Activated CD4-positive, alpha-beta T cell treated with anti-CD3 and anti-CD28 coated beads for 4 hours (primary cell): ENCODE results near the gene PRDM2.

Source experiments
- DNase-seq, 2 donors: peaks; one replicate each; pipeline ENCODE4 v3.0.0-alpha.2; 2020

The PRDM2 gene

DNA sequence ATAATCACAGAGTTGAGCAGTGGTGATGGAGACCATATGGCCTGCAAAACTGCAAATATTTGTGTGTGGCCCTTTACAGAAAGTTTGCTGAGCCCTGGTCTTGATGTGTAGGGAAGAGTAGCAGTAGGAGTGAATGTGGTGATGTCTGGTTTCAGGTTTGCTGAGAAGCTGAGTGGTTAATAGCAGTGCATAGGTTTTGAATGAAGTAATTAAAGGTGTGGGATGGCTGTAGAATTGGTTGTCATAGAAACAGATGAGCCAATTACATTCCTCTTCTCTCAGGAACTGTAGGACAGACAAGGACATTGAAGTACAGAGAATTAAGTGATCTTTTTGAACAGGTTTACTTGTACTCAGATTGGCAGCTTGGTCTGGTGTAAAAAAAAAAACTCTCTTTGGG, 37.4 kb downstream of the PRDM2 start:
- DNase-seq: no peak

DNA sequence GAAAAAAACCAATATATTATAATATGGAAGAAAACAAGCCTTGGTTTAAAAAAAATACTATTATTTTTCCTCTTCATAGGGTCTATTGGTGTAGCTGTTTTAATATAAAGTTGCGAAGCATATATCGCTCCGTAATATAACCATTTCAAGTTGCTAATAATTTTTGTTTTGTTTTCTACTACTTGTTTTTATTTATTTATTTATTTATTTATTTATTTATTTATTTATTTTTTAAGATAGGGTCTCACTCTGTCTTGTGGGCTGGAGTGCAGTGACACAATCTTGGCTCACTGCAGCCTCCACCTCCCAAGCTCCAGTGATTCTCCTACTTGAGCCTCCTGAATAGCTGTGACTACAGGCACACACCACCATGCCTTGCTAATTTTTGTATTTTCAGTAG, 46.4 kb downstream of the PRDM2 start:
- DNase-seq: no peak

DNA sequence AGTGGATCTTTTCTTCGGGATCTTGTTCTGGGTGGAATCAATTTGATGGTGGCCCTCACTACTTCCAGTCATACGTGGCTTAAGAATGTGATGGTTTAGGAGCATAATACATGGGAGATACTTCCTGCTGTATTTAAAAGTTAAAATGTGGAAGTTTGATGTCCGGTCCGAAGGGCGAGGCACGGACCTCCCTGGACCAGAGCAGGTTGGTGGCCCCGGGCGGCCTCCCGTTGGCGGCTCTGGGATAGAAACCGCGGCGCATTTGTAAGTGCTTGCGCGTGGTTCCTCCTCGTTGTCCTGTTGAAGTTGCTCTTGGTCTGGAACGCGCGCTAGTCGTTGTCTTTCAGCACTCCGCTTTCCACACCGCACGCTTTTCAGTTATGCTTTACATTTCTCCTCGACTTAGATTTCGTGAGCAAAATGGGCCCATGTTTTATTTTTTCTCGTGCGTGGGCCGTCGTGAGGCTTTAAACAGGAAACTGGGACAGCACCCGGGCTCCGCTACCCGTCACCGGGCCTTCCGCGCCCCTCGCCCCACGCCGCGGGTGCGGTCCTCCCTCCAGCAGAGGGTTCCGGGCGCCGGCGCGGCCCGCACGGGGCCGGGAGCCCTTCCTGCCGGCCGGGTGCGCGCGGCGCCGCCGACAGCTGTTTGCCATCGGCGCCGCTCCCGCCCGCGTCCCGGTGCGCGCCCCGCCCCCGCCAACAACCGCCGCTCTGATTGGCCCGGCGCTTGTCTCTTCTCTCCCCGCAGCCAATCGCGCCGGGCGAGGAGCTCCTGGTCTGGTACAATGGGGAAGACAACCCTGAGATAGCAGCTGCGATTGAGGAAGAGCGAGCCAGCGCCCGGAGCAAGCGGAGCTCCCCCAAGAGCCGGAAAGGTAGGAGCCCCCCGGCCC, 48.9 kb downstream of the PRDM2 start:
- peak; percentile 94 to 96 for DNase-seq

DNA sequence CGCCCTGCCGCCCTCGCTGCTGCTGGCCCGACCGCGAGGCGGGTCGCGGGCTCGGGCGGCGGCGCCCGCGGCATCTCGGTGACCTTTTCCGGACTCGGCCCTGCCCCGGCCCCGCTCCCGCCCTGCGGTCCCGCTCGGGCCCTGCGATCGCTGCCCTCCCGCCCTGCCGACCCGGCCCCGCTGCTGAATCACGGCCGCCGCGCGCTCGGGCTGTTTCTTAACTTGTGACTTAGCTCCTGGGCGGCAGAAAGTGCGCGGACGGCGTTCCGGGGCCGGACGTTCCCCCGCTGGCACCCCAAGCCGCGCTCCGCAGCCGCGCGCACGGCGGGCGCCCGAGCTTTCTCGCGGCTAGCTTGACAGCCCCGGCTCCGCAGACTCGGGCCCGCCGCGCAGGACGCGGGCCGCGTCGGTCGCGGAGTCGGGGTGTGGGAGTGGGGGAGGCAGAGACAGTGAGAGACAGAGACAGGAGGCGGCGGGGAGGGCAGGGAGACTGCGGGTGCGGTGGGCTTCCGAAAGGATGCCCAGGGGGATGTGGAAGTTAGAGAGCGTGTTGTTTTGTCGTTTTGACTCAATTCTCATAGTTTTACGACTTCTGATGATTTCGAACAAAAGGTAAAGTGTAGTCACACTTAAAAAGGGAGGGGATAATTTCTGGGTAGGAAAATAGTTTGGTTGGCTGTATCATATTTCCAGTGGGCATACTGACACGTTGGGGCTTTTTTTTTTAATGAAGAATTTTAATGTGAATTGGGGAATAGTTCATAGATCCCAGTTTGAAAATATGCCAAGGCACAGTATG, 49.8 kb downstream of the PRDM2 start:
- peak in 1 of 2 donors; percentile 26 for DNase-seq

DNA sequence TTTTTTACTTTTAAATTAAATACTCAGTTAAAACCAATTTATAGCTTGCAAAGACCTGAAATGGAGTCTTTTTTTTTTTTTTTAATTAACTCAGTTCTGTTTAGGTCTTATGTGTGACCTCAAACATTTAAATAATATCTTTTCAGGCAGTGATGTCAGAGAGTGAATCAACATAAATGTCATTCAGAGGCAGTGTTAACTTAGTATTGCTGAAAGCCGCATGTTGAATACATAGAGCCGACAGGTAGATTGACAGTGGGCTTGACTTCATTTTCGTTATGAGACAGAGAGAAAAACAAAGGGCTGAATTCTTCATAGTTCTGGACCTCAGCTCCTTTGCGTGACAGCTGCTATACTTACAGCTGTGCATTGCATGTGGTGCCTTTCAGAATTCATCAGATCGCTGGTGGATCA, 51.5 kb downstream of the PRDM2 start:
- DNase-seq: no peak

DNA sequence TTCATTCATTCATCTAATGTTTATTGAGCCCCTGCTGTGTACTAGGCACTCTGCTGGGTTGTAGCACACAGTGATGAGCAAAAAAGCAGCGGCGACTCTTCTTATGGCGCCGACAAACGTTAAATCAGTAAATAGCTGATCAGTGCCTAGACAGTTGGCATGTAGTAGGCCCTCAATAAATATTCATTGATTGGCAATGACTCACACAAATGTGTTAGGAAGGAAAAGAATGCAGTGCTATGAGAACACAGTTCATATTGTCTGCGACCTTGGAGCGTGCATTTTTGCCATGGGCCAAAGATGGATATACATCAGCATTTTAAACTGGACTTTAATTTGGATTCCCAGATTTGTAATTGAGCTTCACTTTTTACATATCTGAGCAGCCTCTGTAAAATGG, 52.0 kb downstream of the PRDM2 start:
- no peak for DNase-seq

DNA sequence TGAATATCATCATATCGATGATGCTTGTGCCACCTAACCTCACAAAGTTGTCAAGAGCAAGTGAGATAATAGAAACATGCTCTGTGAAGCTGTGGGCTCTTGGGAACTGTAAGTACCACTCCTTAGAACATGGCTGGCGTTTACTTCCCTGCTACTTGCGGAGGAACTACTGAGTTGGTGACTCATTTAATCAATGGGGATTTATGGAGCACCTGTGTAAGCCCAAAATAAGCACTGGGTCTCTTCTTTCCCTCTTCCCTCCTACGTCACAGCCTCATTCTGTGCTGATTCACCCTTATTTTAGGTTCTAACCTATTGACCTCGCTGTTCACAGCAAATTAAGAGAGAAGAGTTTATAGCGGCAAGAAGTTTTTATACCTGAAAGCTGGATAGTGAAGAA, 52.9 kb downstream of the PRDM2 start:
- no peak for DNase-seq

DNA sequence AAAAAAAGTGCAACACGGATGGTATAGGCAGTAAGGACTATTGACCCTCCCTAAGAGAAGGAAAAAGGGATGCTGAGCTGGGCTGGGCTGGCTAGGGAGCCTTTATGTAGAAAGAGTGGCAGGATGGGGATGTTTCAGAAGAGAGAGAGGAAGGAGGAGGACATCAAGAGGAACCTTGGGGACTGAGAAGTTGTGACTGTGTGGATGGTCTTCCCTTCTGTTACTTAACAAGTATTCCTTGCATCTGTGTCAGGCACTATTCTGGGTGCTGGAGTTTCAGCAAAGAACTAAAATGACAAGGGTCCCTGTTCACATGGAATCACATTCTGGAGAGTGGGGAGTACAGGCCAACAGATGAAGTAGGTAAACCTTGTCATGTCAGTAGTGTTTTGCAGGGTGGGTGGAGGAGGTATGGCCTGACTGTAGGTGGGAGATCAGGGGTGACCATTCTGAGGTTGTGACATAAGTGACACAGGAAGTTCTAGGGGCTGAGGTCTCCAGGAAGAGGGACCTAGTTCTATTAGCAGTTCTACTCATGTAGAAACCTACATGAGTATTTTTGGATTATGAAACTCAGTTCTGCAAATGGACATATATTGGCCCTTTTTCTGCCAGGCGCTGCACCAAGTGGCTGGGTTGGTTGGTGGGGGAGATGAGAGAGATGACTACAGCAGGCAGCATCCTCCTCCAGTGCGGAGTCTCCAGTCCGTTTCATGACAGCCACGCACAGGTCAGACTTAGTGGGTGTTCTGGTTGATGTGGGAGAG, 53.8 kb downstream of the PRDM2 start:
- DNase-seq: no peak

DNA sequence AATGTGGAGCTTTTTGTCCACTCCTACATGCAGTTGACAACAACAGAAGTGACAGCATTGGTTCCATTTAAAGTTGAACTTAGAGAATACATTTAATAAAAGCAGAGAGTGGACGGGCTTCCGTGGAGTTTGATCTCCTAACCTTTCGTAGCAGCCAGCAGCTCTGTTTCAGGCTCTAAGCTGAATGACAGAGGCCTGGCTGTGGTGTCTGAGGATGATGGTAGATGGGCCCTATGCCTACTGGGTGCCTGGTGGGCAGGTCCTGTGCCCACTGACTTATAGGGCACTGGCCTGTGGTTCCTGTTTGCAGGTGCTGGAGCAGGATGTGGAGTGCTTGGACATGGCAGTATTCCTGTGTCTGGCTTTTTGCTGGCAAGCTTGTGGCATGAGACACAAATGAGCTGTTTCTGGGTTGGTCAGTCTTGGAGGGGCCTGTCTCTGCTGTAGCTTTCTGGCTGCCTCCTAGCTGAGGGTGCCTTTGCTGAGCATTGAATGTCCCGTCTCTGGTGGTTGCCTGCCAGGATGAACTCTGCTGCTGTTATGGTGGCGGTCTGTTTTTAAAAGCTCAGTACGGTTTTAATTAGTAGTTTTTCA, 54.6 kb downstream of the PRDM2 start:
- DNase-seq: no peak

DNA sequence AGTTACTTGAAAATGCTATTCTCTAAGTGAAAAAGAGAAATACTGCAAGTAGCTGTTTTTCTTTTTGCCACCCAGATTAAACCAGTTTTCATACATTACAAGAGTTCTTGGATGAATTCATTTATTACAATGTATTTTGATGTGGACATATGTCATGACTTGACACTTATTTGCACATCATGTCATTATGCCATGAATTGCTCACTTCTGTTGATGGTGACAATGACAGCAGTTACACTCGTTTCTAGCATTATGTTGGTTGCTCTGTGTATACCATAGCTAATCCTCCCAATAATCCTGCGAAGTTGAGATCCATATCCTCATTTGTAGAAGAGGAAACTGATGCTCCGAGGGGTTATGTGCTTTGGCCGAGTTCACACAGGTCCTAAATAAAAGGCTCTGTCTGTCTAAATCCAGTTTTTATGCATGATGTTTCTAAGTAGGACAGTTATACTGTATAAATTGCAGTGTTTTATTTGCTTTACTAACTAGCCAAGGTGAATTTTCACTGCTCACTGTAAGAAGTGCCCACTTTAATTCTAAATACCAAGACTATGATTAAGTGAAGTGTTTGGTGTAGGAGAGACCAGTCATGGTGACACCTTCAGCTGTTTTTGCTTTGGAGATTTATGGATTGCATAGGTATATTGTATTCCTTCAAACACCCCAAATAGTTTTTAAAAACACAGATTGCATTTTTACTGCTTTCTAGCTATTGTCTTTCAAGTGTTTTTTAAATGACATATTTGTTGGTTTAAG, 56.7 kb downstream of the PRDM2 start:
- no peak for DNase-seq

DNA sequence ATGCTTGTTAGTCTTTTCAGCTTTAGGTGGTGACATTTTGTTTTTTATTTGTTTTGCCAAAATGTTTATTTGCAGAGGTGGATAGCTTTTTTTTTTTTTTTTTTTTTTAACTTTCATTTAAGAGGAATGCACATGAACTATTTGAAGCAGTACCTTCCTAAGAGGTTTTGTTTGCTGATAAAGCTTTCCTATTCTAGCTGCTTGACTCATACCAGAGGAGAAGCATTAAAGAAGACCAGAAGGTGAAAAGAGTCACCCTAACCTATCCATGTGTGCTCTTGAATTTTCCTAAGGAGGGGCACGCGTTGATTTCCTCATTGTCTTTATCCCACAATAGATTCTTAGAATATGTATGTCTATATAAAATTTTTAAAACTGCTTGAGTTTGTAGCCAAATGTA, 57.7 kb downstream of the PRDM2 start:
- no peak for DNase-seq

DNA sequence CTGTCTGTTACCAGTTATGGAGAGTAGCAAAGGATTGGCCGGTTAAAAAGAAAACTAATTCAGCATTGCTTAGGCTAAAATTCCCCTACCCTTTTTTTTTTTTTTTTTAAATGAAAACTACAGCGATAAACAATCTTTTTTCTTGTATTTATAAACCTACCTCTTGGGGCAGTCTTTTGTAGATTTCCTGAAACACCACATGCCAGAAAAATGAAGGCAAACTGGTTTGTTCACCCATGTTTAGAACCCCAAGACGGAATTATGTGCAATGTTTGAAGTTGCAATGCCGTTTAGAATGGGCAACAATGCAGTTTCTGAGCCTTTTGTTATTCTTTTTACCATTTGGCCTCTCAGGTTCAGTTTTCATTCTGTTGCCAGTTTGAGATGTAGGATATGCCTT, 59.1 kb downstream of the PRDM2 start:
- DNase-seq: no peak

DNA sequence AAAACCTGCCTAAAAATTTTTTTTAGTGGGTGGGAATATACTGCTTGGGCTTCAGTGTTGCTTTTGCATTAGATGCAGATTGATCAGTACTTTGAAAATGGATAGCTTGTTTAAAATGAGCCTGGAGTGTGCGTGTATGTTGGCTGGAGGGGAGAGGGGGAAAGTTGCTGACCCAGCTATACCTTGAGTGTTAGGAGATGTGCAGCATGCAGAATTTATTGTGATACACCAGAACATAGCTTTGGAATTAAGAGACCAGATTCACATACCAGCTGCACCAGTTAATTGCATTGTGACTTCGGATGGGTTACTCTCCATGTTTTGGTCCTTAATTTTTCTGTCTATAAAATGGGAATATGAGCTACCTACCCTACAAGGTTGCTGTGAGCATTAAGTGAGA, 60.4 kb downstream of the PRDM2 start:
- no peak for DNase-seq

DNA sequence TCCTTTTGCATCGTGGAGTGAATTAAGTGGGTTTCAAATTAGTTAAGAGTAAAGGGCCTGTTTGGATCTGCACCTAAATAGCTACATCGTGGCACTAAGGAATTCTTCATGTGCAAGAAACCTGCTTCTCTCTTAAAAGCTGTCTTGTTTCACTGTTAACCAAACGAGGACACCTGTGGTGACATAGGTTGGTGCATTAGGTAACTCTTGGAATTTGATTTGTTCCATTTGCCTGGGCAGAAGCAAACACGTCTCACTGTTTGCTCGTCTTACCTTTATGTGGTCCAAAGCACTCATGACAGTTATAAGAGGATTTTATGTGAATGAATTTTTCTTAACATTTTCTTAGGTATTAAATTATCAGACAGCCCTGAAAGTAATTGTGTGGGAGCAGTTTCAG, 60.9 kb downstream of the PRDM2 start:
- no peak for DNase-seq

DNA sequence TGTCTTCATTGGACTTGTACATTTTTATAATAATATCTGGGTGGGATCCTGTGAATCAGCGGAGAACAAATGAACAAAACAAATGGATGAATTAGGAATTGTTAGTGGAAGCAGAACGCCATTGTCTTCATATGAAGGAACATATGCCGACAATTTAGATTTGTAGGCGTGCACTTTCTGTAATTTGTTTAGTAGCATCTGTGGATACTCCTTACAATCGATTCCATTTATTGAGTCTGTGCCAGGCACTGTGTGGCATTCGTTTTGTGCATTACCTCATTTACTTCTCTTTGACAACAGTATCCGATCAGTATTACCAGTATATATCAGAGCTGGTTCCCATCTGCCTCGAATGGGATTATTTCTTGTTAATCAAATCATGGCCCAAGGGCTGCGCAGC, 61.9 kb downstream of the PRDM2 start:
- DNase-seq: no peak

DNA sequence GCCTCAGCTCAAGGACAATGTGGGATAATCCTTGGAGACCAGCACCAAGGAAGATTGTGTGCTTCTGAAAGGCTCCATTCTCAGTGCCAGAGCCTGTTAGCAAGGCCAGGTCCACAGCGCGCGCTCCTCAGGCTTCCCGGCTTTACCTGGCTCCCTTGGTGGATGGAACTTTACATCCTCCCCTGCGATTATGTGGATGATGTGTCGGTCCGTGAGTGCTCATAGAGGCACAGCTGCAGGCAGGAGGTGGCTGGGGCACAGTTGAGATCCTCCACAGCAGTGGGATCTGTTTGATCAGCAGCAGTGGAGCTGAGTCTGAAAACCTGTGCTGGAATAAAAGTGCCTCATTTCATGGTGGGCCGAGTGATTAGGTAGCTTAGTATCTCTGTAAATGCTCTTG, 62.7 kb downstream of the PRDM2 start:
- DNase-seq: no peak

DNA sequence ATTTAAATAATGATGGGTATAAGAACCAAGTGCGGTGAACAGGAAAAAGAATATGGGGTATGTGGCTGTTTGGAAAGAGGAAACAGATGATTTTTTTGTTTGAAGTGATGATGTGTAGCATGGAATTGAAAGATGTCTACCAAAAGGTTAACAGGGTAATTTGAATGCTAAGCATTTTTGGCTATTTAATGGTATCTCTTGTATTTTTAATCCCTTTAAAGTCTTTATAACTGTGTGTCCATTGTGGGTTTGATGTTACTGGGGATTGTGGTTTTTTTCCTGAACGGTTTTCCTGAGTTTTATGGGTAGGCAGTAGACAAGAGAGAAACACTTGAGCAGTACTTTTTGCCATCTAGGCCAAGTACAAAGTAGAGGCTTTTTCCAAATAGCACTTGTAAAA, 63.2 kb downstream of the PRDM2 start:
- no peak for DNase-seq

DNA sequence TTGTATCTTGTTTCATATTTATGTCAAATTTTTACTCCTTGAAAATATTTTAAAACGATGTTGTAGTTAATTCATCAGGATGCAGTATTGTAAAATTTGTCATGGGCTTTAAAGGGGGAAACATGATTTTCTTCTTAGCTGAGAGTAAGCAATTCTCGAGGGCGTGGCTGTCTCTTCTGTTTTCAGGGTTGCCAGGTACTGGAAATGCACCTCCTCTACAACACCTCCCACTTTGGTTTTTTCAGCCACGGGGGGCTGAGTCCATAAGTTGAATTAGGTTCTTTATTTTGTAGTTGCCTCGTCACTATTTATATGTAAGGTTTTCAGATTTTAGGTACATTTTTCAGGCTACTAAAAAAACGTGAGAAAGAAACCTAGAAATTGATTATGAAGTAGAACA, 64.0 kb downstream of the PRDM2 start:
- no peak for DNase-seq

DNA sequence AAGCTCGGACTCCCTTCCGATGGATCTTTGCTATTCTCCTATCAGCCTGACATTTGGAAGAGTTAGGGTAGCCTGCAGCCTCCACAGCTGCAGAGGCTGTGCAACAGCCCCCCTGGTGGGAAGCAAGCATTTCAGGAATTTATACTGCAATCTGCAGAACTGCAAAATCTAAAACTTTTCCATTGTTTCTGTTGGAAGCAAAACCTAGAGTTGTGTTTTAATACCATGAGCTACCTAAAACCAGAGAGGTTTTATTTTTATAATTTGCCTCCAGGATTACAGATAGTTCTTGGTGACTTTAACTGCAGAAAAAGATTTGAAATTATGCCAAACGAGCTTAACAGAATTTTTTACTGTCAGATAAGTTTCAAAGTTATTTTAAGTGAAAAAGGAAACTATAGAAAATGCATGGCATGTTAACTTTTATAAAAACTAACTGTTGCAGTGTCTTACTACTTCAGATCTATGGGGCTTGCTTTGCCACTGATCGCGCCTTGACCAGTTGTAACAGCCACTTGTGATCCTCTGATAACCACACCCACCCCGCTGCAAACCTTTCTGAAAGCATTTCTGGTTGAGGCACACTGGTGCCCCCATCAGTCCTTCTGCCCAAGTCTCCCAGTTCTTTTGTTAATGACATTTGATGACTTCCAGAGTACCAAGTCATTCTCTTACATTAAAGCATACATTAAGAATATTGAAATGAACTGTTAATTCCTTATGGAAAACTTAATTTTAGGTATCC, 64.8 kb downstream of the PRDM2 start:
- peak in 1 of 2 donors; percentile 12 for DNase-seq

DNA sequence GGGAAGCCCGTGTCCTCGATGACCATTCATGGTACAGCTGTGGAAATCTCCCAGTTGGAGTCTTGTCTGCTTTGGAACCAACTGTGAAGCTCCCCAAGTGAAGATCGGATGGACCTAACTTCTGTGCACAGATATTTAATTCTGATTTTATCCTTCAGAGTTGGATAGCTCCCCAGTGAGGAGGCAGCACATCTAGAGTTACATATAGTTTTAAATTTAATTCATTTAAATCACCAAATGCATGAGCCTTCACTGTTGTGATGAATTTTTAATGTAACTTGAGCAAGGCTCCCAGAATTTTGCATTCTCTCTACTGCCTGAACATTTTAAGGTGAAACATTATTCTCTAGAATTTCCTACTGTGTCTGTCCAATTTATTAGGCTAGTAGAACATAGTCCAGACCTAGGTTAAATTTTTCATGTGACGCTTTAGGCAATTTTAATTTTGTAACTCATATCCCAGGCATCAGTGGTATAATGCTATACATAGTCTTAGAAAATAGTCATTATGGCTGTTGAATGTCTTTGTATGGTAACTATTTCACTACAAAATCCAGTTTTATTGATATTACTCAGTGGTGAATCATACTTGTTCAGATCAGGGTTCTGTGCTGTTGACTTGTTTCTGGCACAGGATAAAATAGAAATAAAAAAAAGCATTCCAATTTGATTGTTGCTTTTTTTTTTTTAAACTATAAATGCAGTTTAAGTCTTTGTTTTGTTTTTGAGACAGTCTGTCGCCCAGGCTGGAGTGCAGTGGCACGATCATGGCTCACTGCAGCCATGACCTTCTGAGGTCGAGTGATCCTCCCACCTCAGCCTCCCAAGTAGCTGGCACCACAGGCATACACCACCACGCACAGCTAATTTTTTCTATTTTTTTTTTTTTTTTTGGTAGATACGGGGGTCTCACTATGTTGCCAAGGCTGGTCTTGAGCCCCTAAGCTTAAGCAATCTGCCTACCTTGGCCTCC, 66.9 kb downstream of the PRDM2 start:
- DNase-seq: no peak
